Left lobe of liver (tissue), 2 donors: ENCODE results near the gene DSCAM. TPM values are rescaled to one million over a fixed set of nuclear protein-coding genes. Genes with fewer than 3 reads are reported as not detected.

Experiments used
- ATAC-seq: fragments of 200-7000 bp; cut with Tn5 transposase; one replicate; pipeline ENCODE4 v1.9.1; 2020; ENCODE audit warnings: mild to moderate bottlenecking, moderate library complexity
- DNase-seq: peaks from one replicate; pipeline ENCODE4 v3.0.0-alpha.2; 2020; ENCODE audit warnings: low spot score
- total RNA-seq: library from RNA; stranded (reverse); gene quantifications from one replicate; pipeline ENCODE4 v1.2.1, GENCODE V29; 2021
- donor health status: DM: no; HTN: no; CAD: no; lungs with moderate emphysema.
- donor health status: DM: no; HTN: yes; CAD: no.

DSCAM gene
- total RNA-seq, 1 donor from 2014 or later, result 0.10 TPM

GRCh38 chr21:39968010-39968409, 878.9 kb downstream of the DSCAM start:
- DNase-seq (no peak), ATAC-seq (no peak)

GRCh38 chr21:39966786-39967185, 880.2 kb downstream of the DSCAM start:
- DNase-seq, result no peak
- no peak for ATAC-seq

- ATAC-seq (no peak), DNase-seq (no peak)
Observed at GRCh38 chr21:39965026-39965425, 881.9 kb downstream of the DSCAM start.

- DNase-seq (no peak), ATAC-seq (no peak)
Observed at GRCh38 chr21:39961251-39961650, 885.7 kb downstream of the DSCAM start.
